SK-N-SH (cell line): ENCODE measurements around the gene GPC5.

Experiments
- CHD2 ChIP-seq: fragments of 150-350 bp; IDR thresholded peaks from 2 replicates; pipeline ENCODE4 v1.6.1; 2018; ENCODE audit warnings: low read length; ENCODE audit not compliant: partially characterized antibody
- GABPA ChIP-seq: IDR thresholded peaks from 2 replicates; pipeline ENCODE4 v1.4.0; 2012; ENCODE audit warnings: low read depth, mild to moderate bottlenecking
- MXI1 ChIP-seq: IDR thresholded peaks from 2 replicates; pipeline ENCODE4 v1.6.1; 2012; ENCODE audit warnings: mild to moderate bottlenecking, low read depth, low read length, improper control_type of control experiment
- POLR2AphosphoS5 ChIP-seq: IDR thresholded peaks from 2 replicates; pipeline ENCODE4 v1.6.1; 2012; ENCODE audit warnings: low read depth, low read length
- RAD21 ChIP-seq: IDR thresholded peaks from 2 replicates; pipeline ENCODE4 v1.6.1; 2012; ENCODE audit warnings: mild to moderate bottlenecking, low read length
- SIN3A ChIP-seq: IDR thresholded peaks from 2 replicates; pipeline ENCODE4 v1.6.1; 2012; ENCODE audit warnings: low read depth, mild to moderate bottlenecking, low read length, moderate library complexity, borderline replicate concordance
- SMC3 ChIP-seq: IDR thresholded peaks from 2 replicates; pipeline ENCODE4 v1.6.1; 2012; ENCODE audit warnings: low read depth, low read length, improper control_type of control experiment
- TEAD4 ChIP-seq: IDR thresholded peaks from 2 replicates; pipeline ENCODE4 v1.4.0; 2012; ENCODE audit warnings: mild to moderate bottlenecking, borderline replicate concordance; ENCODE audit not compliant: insufficient read depth
- TF ChIP-seq, protein P1 (sequence below): fragments of 200-600 bp; sonication (generic); IDR thresholded peaks from 2 replicates; pipeline ENCODE4 v1.6.1; 2017; ENCODE audit warnings: antibody characterized with exemption, mild to moderate bottlenecking, moderate library complexity
- TF ChIP-seq, protein P2 (sequence below): IDR thresholded peaks from 2 replicates; pipeline ENCODE4 v1.4.0; 2012; ENCODE audit warnings: low read depth
- TF ChIP-seq, protein P3 (sequence below): IDR thresholded peaks from 2 replicates; pipeline ENCODE4; 2012
- TF ChIP-seq, protein P4 (sequence below): fragments of 150-350 bp; IDR thresholded peaks from 2 replicates; pipeline ENCODE4 v1.6.1; 2016; ENCODE audit warnings: mild to moderate bottlenecking, low read depth, low read length

DNA sequence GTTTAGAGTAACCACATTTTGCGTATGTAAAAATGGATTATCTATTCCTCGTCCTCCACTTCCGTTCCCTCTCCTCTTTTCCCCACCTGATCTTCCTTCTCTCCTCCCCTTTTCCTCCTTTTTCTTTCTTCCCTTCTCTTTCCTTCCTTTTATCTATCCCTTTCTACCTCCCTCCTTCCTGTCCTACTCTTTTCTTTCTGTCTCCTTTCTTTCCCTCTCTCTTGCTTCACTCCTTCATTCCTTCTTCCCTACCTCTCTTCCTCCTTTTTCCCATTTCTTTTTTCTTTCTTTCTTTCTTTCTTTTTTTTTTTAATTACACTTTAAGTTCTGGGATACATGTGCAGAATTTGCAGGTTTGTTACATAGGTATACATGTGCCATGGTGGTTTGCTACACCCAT, 1139.7 kb downstream of the GPC5 start:
- TF ChIP-seq SMC3 (no peak), MXI1 (no peak), POLR2AphosphoS5 (no peak), RAD21 (no peak), SIN3A (no peak), CHD2 (no peak), TEAD4 (no peak), GABPA (no peak)
- TF ChIP-seq, protein P1, sequence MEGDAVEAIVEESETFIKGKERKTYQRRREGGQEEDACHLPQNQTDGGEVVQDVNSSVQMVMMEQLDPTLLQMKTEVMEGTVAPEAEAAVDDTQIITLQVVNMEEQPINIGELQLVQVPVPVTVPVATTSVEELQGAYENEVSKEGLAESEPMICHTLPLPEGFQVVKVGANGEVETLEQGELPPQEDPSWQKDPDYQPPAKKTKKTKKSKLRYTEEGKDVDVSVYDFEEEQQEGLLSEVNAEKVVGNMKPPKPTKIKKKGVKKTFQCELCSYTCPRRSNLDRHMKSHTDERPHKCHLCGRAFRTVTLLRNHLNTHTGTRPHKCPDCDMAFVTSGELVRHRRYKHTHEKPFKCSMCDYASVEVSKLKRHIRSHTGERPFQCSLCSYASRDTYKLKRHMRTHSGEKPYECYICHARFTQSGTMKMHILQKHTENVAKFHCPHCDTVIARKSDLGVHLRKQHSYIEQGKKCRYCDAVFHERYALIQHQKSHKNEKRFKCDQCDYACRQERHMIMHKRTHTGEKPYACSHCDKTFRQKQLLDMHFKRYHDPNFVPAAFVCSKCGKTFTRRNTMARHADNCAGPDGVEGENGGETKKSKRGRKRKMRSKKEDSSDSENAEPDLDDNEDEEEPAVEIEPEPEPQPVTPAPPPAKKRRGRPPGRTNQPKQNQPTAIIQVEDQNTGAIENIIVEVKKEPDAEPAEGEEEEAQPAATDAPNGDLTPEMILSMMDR = no peak
- TF ChIP-seq, protein P2, sequence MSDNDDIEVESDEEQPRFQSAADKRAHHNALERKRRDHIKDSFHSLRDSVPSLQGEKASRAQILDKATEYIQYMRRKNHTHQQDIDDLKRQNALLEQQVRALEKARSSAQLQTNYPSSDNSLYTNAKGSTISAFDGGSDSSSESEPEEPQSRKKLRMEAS = no peak
- TF ChIP-seq, protein P3, sequence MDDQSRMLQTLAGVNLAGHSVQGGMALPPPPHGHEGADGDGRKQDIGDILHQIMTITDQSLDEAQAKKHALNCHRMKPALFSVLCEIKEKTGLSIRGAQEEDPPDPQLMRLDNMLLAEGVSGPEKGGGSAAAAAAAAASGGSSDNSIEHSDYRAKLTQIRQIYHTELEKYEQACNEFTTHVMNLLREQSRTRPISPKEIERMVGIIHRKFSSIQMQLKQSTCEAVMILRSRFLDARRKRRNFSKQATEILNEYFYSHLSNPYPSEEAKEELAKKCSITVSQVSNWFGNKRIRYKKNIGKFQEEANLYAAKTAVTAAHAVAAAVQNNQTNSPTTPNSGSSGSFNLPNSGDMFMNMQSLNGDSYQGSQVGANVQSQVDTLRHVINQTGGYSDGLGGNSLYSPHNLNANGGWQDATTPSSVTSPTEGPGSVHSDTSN = no peak
- TF ChIP-seq, protein P4, sequence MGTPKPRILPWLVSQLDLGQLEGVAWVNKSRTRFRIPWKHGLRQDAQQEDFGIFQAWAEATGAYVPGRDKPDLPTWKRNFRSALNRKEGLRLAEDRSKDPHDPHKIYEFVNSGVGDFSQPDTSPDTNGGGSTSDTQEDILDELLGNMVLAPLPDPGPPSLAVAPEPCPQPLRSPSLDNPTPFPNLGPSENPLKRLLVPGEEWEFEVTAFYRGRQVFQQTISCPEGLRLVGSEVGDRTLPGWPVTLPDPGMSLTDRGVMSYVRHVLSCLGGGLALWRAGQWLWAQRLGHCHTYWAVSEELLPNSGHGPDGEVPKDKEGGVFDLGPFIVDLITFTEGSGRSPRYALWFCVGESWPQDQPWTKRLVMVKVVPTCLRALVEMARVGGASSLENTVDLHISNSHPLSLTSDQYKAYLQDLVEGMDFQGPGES = no peak
